Dermis blood vessel endothelial cell (primary cell): ENCODE measurements around the gene ABCB4. TPM values are rescaled to one million over a fixed set of nuclear protein-coding genes. Genes with fewer than 3 reads are reported as not detected.

Experiments
- DNase-seq: peaks from one replicate; pipeline ENCODE4 v3.0.0; 2010
- total RNA-seq: library from RNA; depleted of rRNA; stranded (reverse); fragments of >200 nt; gene quantifications from 2 replicates; pipeline ENCODE4 v1.2.3, GENCODE V29; 2014

Gene ABCB4
- total RNA-seq: 0.14 and 0.34 TPM in 2 replicates

DNA sequence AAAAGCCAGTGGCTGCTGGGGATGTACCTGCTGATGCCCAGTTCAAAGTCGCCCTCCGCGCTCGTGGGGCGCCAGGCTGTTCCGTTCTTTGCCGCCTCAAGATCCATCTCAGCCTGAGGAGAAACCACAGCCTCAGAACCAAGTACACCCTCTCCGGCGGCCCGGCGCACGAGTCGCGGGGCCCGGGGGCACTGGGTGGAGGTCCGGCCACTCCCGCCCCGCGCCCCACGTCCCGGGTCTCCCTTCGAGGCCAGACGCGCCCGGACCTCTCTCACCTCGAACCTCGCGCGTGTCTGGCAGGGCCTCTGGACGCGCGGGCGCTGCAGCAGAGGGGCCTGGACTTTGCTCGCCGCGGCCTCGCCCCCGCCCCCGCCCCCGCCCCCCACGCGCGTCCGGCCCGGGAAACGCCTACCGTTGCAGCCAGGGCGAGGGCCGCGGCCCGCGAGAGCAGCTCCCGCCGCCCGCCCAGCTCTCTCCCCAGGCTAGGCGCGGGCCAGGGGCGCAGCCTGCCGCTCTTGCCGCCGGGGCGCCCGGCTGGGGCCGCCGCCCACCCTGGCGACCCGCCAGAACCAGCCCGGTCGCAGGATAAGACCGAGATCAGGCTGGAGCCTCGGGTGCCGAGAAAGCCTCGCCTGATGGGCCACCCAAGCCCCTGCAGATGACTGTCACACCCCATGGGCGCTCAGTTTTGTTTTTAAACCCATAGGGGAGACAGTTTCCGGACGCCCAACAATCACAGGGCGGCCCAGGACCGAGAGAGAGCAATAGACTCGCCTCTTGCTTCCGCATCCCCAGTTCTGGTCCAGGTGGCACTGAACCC is at the start of gene ABCB4:
TSS of gene ABCB4 (minus strand) at position 322 of the 820 bp plus-strand sequence. CDS start at position 107, 215 bp downstream.
- DNase-seq: peak; percentile 18

DNA sequence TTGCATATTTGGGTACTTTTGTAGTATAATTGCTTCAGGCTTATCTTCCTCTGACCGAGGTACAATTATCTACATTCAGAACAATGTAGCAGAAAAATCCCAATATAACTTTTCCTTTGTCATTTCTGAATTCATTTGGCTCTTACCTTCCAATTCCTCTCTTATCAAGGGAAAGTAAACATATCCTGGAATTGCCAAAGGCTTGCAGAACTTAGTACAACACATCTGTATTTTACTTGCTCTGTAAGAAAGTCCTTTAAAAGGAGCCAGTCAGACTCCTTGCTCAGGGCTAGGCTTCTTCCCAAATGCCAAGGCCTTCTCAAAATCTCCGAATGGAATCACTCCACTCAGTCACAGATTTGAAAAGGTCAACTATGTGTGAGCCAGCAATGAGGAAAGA is 43.3 kb upstream of the ABCB4 start:
- no peak for DNase-seq

DNA sequence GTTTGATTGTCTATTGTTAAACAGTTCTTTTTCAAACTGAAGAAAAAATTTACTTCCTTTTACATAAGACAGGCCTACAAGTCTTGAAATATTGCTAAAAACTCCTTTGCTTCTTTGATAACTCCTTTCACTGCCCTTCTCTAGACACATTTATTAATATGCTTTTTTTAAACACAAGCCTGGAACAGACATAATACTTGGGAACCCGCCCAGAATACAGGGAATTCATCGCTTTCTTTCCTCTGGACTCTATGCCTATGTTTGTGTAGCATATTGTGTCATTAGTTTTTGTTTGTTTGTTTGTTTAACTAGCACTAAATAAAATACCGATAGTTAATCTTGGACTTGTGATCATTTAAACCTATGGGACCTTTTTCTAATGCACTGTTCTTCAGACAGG is 42.4 kb upstream of the ABCB4 start:
- no peak for DNase-seq

DNA sequence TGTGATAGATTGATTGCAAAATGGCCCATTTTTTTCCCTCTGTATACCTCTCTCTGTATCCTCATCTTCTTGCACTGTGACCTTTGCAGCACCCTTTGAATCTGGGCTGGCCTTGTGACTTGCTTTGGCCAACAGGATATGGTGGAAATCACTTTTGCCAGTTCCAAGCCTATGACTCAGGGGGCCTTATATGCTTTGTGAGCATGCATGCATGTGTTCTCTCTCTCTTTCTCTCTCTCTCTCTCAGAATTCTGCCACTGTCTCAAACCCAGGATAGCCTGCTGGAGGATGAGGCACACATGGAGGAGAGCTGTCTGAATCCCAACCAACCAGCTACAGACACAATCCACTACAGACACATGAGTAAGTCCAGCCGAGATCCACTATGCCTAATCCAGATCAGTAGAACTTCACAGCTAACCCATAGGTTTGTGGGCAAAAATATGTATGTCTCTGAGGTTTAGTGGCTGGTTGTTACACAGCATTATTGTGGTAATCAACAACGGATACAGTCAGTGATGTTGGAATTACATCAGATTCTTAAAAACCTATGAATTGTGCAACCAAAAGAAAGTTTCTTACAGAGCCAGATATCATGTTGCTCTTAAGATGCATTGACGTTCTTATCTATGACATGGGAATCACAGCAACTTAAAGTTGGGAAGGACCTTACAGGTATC is 41.8 kb upstream of the ABCB4 start:
- DNase-seq: peak; percentile 51

DNA sequence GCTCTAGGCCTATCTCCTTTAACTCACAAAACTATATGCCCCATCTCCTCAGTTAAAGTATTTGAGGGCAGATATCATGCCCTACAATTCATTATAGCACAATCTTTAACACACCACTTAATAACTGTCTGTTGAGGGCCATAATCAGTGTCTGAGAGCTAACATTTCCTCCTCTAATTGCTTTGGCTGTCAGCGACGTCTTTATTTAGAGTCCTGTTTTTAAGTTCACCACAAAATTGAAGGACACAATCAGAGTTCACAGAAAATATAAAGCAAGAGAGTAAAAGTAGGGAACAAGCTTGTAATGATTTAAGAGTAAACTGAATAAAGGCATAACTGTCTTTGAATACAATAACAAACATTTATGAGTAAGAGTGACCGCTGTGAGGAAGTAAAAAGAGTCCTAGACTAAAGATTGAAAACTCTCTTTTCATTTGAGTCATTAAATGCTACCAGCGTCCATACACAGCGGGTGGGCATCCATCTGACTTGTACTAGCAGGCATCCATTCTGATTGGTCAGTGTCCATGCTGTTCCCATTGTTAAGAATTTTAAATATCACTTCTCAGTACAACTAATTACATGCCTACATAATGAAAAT is 38.4 kb upstream of the ABCB4 start:
- DNase-seq: no peak

DNA sequence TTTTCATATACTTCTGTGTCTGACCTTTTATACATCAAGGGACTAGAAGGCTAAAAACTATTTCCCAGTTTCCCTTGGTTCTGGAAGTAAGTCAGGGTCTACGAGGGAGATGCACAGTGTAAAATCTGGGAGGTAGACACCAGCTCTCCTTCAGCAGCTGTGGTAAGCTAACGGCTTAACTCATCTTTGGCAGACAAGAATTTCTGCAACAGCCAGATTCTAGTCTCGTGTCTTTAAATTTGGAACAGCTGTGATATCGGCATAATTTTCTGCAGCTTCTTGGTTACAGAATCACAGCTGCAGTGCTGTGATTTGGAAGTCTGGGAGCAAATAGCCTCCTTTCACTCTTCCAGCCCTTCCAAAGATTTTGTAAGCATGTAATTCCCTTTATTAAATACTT is 37.4 kb upstream of the ABCB4 start:
- no peak for DNase-seq

DNA sequence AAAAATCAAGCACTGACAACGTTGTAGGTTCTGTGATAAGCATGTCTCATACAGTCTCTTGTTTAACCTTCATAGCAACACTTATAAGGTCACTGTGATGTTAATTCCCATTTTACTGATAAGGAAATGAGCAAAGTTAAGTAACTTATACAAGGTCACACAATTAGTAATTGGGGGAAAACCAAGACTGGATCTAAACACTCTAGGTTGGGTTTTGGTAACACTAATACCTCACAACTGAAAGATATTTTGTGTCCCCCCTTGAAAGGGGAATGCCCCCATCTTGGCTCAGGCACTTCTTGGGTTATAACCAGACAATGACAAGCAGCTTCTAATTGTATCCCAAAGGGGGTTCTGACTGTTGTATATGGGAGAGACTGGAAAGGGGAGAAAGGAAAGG is 36.0 kb upstream of the ABCB4 start:
- DNase-seq: no peak

DNA sequence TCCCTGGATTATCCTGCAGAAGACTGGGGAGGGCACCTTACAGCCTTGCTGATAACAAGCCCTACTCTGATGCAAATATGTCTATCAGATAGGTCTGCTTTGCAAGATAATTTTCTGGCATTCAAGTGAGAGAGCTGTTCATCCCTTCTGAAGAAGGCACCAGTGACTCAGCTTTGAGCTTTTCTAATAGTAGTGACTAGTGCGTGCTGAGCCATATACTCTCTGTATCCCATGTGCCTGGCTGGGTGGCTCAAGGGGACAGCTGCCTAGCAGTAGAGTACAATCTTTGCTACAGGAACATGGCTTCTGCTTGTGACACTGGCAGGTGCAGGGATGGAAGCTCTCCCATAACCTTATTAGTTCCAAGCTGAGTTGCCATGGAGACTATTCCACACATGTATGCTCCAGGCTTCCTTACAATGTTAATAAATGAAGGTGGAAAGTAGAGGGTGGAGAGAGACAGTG is 35.0 kb upstream of the ABCB4 start:
- DNase-seq: no peak

DNA sequence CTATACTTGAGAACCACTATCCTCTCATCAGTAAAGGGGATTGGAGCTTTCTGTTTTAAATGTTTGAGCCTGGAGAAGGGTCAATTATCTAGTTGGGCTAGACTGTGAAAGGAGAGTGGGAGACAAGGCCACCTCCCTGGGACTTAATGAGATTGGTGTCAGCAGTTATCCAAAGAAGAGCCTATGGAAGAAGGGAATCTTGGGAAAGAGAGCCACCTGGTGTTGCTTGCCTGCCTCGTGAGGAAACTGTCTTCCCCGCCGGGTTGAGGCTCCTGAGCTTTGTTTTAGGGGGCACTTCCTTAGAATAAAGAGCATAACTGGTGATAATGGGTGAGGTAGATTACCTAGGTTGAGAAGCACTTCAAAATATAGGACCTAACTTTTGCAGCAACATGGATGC is 32.0 kb upstream of the ABCB4 start:
- no peak for DNase-seq

DNA sequence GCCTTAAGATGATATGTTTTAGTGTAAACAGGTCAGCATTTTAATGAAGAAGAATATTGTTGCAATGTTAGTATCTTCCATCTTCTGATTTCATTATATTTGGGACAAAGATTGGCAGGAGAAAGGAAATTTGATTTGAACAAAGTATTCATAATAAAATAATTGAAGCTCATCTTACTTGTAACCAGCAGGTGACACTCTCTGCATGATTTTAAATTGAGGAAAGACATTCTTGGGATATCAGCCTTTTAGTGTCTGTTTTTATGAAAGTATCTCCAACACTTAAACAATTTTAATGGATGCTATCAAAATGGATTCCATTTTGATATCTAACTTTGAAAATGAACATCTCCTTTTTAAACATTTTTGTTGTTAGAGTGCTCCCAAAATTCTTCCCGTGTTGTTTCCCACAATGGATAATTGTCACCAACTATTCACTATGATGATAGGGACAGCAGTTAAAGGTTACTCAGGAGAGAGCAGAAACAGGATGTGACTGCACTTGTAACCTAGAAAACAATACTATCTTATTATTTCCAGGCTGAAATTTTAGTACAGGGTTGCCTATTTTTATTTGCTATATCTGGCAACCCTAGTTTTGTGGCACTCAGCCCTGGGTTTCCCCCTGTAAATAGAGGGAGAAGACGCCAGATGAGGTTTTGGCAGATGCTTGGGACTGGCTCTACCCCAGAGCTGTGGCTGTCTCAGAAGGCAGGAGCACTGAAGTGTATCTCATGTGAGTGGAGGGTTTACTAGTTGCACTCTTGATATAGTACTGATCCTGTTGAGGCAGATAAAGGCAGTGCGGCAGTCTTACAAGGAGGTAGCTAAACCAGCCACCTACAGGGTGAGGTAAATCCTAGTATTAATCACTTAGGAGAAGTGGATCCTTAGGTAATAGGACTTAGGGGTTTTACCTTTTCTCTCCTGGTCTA is 31.0 kb upstream of the ABCB4 start:
- DNase-seq: peak; percentile 68

DNA sequence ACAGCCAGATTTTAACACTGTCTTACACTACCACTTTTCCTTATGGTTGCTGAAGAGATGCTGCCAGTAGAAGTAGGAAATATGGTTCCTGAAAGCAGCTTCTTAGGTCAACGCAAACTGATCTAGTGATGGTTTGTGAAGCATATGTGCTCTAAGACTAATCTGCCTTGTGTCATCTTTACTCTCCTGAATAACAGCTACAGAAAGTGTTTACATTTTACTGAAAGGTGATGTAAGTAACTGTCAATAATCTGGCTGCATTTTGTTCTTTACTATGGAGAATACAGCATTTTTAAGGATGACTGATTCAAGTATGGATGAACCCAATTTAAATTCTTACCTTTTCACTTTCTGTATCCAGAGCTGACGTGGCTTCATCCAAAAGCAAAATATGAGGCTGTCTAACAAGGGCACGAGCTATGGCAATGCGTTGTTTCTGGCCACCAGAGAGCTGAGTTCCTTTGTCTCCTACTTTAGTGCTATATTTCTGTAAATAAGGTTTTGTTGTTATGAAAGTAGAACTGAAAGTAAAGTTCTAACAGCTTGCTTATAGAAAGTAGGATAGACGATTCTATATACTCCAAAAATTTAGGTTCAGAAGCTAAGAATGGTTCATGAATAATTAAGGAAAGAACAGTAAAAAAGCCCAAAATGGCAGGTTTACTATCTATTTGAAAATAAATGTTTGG is 30.2 kb upstream of the ABCB4 start:
- no peak for DNase-seq

DNA sequence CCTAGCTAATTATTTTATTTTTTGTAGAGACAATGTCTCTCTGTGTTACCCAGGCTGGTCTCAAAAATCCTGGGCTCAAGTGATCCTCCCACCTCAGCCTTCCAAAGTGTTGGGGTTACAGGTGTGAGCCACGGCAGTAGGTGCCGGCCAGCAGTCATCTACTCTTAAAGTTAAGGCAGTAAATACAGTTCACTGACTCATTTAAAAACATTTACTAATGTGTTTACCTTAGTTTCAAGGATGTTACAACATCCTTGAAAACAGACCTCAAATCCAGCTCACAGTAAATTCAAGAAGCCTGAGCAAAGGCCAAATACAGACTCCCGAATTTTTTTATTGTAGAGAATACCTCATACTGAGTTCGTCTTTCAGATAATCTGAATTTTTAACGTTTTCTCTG is 29.6 kb upstream of the ABCB4 start:
- DNase-seq: no peak

DNA sequence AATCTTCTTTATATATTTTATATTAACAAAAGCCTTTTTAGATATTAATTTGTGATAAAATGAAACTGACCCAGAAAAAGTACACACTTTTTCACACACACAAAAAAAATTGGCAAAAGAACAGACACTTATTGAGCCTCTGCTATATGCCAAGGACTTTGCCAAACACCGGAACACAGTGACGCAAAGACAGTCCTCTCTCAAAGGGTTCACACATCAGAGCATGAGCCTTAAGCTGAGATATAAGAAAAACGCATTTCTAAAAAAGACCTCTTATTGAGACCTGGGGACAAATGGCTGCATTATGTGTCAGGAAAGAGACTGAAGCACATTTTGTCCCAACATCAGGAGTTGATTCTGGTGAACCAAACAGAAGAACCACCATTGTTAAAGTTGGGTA is 24.0 kb upstream of the ABCB4 start:
- DNase-seq: no peak

DNA sequence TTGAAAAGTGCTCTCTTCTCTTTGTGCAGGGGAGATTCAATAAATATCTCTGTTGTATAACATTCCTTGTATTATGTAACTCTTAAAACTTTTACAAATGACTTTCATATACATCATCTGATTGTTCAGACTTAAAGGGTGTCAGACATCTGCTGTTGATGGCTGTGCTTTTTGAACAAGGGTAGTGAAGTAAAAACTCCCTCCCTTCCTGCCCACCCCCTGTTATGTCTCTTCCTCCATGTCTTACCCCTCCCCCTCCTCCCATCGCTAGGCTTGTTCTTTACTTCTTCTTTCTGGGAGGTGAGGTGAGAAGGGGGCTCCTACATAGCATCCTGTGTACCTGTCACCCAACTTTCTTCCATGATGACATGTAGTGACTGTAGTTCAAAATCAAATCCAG is 23.4 kb upstream of the ABCB4 start:
- no peak for DNase-seq

DNA sequence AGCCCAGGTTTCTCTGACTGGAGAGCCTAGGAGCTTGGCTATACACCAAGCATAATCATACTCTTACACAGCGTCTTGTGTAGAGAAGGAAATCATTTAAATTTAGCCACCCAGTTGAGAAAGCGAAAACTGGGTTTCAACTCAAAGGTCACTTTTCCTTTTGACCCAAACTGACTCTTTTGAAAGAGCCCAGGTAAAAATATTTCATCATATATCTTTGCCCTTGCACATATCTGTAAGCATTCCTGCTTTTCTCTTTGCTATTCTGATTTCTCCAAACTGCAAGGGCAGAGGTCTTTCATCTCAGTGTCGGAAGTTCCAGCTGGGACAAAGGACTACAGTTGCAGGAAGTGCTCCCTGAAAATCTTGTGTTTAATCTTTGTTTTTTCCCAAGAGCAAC is 22.0 kb upstream of the ABCB4 start:
- no peak for DNase-seq

DNA sequence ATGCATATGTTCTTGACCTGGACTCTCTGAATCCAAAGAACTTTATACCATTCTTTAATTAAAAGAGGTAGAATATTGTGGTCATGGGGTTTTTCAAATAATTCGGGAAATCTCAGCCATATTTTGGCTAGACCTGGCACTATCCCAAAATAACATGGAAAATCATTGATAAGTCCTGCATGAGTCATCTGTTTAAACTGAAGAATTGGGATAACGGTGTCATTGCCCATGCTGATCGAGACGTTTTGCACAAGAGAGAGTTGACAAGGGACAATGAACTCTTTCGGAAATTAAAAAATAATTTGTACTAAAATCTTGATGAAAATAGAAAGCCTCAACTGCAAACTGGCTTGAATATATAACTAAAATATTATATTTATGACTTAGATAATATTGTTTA is 19.9 kb upstream of the ABCB4 start:
- DNase-seq: no peak

DNA sequence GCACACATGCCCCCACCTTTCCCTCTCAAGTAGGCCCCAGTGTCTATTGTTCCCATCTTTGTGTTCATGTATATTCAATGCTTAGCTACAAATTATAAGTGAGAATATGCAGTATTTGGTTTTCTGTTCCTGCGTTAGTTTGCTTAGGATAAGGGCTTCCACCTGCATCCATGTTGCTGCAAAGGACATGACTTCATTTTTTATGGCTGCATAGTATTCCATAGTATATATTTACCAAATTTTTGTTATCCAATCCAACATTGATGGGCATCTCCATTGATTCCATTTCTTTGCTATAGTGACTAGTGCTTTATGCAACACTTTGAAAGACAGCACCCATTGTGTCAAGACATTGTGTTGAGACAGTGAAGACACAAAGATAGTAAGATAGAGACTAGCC is 19.0 kb upstream of the ABCB4 start:
- DNase-seq: no peak

DNA sequence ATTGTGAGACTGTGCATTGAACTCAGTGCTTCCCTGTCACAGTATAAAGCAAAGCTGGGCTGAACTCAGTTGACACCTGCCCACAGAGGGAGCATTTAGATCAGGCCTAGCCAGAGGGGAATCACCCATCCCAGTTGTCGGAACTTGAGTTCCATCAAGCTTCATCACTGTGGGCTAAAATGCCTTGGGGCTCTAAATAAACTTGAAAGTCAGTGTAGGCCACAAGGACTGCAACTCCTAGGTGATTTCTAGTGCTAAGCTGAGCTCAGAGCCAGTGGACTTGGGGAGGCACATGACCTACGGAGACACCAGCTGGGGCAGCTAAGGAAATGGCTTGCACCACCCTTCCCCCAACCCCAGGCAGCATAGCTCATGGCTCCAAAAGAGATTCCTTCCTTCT is 7.7 kb upstream of the ABCB4 start:
- DNase-seq: no peak

DNA sequence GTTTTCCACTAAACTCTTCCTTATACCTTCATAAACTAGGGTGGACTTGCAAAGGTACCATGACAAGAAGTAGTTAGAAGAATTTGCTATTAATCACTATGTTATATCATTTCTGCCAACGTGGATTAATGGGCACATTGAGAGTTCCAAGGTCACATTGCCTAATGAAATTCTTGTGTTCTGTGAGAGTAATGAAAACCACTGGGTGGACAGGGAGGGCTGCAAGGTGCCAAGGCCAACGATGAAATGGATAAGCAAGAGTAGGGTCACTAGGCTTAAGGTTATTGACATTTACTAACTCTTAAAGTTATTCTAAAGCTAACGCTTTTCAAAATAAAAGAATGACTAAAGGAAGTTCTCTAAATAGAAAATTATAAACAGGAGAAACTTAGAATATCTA is 6.6 kb upstream of the ABCB4 start:
- no peak for DNase-seq

DNA sequence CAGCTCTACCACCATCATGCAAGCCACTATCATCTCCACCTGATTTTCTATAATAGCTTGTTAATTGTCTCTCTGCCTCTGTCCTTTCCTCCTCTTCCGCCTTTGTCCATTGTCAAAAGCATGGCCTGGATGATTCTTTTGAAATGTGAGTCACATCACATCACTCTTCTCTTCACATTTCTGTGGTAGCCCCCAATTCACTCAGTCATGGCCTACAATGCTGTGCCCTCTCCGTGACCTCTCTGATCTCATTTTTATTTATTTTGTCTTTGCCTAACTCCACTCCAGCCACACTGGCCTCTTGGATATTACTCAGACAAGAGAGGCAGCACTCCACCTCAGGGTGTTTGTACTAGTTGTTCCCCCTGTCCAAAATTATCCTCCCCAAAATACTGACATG is 4.9 kb upstream of the ABCB4 start:
- no peak for DNase-seq

DNA sequence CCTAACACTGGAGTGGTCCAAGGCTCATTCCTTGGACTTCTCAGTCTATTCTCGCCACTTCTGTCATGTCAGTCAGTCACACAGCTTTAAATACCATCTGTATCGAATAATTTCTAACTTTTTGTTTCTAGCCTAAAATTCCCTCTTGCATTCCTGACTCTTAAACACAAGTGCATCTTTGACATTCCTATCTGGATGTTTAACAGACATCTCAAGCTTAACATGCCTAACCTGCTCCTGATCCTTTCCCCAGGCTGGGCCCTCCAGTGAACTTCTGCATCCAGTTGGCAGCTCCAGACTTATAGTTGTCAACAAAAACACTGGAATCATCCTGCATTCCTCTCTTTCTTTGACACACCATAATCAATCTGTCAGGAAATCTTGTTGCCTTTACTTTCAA is 4.5 kb upstream of the ABCB4 start:
- DNase-seq: no peak

DNA sequence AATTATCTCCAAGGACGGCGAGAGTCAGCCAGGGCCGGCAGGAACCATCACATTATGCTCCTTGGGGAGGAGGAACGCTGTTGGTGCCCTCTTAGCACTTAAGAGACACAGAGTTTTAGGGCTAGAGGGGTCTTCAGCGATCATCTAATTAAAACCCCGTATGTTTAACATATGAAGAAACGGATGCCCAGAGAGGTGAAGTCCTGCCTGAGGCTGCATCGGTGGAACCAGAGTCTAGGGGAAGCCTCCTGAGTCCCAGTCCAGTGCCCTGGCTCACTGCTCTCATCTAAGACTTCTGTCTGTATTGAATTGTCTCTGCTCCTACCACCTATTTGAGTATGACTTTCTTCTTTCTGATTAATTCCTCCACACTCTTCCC is 688 bp upstream of the ABCB4 start:
- peak; percentile 1 for DNase-seq
